GM19351 (cell line): ENCODE results near the gene SHMT2.

ENCODE experiments used
- ATAC-seq: cut with Tn5 transposase; IDR thresholded peaks from one replicate; pipeline ENCODE4 v1.9.1; 2021; ENCODE audit warnings: mild to moderate bottlenecking, moderate library complexity; ENCODE audit not compliant: unreplicated experiment

The SHMT2 gene

DNA sequence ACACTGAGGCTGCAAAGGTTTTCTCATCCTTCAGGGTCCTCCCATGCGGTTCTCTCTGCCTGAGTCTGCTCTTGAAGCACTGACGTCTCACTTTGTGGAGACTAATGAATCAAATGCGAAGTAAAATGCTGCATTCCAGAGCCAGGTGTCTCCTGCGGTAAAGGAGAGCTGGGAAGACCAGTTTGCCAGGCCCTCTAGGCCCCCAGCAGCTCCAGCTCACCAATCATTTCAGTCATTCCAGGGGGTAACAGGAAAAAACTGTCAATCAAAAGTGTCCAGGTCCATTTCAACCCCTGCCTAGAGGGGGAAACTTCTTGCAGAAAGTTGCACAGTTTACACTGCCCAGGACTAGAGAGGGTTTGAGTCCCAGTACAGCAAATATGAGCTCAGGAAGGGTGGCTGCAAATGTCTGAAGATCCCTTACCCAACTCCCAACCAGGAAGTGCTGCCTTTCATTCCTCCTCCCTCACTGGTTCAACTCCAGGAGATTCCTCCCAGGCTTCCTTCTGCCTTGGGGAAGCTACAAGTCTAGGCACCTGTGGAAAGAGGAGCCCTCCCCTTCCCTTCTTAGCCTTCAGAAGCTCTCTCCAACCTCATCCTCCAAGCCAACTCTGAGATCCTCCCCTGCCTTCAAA, 15.6 kb upstream of the SHMT2 start:
- no peak for ATAC-seq

DNA sequence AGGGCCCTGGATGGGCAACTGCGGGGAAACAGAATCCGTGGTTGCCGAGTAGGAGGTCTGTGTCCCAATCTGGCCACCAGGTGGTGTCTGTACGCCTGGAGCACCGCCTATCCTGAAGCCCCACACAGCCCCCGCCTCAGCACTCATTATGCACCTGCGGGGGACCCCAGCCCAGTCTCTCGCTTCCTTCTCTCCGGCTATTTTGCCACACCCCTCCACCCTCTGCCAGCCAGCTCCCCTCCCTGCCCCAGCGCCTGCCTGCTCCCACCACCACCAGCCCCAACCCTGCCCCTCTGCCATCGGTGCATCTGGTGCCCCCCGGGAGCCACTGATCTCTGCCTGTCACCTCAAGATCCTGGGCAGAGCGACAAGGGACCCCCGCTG, 15.1 kb upstream of the SHMT2 start:
- ATAC-seq: peak; percentile 58

DNA sequence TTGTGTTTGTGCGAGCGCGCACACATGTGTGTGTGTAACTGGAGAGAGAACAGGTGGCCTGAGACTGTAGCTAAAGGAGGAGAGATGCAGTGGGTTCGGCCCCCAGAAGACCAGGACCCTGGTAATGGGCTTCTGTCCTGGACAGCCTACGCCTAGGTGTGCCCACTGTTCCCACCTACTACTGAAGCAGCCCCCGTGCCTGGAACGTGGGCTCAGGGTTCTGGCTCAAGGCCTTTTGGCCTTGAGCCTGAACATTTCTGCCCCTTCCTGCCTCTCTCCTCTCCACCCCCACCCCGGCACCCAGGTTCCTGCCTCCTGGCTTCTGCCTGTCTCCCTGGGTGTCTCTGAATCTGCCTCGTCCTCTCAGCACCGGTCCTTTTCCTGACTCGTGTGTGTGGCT, 14.4 kb upstream of the SHMT2 start:
- no peak for ATAC-seq

DNA sequence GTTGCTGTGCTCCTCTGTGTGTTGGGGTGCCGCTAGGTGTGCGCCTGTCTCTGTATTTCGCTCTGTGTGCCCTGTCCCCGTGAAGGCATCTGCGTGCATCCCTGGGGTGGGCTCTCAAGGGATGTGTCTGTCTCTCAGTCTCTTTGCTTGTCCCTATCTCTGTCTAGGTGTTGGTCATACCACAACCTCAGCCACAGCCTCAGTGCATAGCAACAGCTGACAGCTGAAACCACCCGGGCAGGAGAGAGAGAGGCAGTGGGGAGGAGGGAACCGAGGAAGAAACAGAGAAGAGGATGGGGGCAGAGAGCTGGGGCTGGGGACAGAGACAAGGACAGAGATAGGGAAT, 13.9 kb upstream of the SHMT2 start:
- ATAC-seq: peak; percentile 52

DNA sequence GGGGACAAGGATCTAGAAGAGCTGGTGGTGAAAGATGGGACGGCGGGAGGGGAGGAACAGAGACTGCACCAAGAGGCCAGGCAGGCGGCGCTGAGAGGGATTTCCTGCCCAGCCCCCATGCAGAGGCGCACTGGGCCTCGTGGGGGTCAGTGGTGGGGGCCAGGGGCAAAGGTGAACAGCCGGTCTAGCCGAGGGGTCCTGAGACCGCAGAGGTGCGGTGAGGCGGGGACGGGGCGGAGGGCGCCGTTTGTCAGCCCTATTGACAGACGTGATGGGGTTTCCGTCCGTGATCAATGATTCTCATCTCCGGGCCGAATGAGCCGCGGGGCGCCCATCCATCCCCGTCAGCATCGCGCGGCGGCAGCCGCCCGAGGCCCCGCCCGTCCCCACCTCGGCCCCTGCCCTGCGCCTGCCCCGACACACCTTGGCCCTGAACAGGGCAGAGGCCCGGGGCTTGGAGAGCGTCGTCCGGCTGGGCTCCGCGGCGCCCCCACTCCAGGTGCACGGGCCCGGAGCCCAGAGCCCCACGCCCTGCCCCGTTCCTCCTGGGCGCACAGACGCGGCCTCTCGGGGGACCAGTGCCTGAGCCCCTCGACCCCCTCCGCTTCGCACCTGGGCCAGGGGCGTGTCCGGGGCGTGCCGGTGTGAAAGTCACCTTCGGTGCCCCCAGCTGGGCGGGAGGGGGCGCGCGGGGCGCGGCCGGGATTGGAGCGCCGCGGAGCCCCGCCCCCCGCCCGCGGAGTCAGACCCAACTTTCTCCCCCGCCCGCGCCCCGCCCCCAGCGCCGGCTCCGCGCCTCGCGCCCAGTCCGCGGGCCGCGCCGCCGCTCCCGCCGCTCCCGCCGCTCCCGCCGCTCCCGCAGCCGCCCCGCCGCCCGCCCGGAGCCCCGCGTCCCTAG, 13.2 kb upstream of the SHMT2 start, which contains the start of gene NXPH4:
TSS of gene NXPH4 (plus strand) at position 781 of the 898 bp plus-strand sequence. CDS start 176 bp downstream, outside the sequence.
- ATAC-seq: peak; percentile 19

DNA sequence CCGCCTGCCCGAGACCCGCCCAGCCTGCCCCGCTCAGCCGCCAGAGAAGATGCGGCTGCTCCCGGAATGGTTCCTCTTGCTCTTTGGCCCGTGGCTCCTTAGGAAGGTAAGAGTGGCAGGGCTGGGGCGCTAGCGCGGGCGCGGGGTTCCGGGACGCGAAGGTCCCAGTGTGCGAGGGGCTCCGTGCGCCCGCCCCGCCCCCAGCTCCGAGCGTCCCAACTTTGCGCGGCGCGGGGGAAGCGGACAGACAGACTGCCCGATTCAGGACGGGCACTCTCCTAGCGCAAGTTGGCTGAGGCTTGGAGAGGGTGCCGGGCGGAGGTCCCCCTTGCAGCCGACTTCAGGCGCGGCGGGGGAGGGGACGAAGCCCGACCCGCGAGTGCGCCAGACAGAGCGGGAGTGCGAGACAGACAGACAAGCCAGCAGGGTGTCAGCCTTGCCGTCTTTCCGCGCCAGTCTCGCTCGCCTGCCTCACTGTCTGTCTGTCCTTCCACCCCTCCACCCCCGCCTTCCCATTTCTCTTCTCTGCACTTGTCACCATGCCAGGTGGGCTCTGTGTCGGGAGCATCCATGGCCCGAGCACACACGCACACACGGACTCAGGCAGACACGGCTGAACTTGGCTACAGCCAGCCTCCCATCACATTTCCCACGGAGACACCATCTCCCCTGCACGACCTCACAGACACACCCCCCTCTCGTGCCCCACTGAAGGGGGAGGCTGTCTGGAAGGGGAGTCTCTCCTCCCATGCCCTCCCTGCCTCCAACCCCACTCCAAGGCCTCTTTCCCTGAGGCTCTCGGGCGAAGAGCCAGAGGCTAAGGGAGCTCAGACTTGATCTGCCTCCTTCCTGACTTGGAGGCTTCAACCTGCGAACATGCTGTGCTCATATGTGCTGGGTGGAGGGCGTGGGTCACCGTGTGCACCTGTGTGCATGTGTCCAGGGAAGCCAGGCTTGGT, 12.3 kb upstream of the SHMT2 start:
- ATAC-seq: no peak

DNA sequence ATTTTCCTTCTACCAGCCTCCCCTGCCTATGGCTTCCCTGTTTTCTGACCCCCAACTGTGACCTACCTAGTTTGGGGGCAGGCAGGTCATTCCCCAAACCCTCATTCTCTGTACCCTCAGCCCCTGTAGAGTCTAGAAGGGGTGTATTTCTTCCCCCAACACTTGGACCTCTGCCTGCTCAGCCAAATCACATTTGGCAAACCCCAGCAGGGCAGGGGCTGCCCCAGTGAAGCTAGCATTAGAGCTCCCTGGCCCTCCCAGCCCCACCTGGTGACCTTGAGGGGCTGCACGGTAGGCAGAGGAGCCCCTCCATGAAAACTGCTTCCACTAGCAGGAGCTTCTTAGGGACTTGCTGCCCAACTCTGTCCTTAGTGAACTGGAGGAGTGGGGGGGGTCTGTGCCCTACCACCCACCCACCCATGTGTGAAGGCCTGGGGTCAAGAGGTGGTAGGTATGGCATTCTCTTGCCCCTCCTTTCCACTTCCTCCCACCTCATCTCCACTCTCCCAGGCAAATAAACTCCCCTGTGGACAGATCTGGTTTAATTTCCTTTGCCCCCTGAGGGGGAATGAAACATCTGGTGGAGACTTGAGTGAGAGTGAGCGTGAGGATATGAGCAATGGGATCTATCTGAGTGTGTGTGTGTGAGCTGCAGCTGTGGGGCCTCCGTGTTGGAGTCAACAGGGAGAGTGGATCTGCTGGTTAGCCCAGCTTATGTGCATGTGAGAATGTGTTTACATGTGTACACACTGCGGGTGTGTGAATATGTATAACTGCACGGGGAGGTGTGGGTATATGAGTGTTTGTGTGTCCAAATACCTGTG, 11.3 kb upstream of the SHMT2 start:
- ATAC-seq: no peak

DNA sequence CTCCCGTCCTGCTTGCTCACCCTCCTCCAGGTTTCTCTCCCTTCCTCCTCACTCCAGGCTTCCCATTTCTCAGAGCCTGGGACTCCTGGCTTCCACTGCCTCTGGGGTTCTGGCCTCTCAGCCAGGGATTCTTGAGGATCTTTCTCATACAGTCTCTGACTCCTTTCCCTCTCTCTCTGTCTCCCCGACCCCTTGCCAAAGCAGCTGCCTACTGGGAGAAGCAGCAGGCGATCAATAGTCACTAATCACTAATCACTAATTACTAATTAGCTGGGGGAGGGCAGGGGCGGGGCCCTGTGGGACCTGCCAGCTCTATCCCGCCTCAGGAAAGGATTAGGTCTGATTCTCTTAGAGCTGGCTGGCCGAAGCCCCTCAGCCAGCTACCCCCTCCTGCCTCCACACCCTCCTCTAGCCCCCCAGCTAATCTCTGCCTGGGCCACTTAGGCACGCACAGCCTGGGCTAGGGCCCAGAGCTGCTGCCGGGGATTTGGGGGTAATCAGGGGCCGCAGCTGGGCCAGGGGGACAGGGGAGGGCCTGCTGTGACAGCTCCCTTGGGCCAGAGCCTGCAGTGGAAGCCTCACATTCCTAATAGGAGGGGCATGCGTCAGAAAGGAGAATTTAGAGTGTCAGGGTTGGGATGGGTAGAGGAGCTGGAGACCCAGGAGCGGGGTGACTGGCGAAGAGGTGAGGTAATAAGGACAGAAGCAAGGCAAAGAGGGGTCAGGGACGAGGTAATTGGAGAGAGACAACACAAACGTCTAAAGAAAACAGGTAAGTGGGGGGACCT, 10.1 kb upstream of the SHMT2 start:
- ATAC-seq: no peak

DNA sequence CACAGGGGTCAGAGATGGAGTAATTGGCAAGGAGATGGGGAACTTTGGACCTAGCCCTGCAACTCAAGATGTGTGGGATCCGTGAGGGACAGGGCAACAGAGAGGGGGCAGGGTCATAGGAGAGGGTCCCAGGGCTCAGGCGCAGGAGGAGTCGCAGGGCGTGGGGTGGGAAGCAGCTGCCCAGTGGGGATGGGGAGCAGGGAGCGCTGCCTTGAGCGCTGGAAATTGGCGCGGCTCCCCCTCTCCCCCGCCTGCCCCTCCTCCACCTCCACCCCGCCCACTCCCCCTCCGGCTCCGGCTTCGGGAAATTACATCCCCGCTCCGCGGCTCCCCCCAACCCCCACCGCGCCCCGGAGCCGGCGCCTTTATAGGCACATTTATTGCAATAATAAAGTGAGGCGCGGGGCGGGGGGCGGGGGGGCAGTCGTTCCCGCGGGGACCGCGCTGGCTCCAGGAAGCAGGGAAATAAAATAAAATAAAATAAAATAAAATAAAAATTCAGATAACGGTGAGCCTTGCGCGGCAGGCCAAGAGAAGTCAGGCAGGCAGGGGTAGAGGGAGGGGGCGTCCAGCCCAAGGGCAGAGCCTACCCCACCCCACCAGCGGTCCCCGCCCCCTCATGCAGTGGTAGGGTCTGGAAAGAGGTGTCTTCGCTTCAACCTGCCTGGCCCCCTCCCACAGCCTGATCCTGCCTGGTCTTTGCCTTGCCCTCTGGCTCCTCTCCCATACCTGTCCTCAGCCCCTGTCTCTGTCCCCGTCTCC, 9.3 kb upstream of the SHMT2 start:
- no peak for ATAC-seq

DNA sequence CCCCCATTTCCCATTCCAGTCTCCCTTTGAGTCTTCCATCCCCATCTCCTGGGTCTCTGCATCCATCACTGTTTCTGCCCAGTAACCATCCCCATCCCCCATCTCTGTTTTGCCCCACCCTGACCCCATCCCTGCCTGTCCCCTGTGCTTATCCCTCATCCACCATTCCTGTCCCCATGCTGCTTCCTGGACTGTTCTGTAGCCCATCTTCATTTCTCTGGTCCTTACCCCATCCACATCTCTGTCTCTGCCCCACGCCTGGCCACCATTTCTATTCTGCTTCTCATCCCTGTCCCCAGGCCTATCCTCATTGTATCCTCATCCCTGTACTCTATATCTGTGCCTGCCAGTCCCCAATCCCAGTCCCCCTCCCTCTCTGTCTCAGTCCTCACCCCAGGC, 8.7 kb upstream of the SHMT2 start:
- ATAC-seq: no peak

DNA sequence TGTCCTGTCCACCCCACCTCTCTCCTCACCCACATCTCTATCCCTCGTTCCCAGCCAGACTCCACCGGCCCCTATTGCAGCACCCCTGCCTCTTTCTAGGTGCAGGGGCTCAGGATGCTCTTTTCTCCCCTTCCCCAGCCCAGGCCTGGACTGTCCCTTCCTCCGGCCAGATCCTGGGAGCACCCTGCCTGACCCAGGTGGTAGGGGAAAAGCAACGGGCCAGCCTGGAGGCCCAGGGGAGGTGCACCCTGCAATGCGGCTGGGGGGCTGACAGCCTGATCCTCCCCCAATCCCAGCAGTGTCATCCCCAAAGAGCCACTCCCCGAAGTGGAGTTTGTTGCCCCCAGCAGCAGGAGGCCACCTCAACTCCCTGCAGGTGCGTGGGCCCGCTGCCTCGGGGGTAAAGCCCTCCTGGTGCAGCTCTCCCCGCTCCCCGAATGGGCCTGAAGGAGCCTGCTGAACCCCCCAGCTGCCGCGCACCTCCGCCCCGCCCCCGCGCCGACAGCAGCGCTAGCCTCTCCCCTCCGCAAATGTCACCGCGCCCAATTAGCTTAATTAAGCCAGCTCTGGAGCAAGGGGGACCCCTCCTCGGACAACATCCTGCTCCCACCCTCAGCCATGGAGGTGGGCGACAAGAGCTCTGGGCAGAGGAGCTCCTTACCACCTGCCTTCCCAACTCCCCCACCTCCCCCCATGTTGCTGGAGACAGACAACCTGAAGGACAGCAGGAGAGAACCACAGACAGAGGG, 8.2 kb upstream of the SHMT2 start:
- ATAC-seq: no peak

DNA sequence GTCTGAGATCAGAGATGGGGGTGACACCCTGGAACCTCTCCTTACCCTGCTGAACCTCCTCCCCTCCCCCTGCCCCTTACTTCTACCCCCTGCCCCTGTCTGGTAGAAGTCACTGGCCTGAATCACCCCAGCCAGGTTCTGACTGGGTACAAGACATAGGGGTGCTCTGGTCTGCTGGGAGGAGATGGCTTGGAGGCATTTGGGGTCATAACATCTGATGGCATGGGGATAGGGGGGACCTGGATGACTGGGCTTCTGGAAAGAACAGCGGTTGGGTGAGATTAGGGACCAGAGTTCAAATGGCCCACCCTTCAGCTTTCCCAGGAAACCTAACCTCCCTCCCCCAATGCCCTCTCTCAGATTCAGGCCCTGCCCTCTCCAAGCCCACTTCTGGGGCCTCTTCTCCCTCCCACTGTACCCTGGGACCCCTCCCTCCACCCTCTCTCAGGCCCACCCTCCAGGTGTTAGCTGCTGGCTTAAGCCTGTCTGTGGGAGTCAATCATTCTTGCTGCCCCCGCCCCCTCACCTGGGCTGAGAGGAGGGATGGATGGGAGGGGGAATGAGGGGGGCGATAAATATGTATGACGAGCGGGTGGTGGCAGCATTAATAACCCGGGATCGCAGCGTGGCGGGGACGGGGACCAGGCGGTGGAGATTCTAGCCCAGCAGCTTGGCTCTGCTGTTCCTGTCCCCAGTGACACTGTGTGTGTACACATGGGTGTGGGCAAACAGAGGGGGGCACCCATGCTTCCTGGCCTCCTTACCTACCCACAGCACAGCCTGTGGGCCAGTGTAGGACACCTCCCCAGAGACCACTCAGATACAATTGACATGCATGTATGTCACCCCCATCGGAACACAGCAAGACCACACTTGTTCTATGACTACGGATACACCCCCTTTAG, 7.0 kb upstream of the SHMT2 start:
- ATAC-seq: no peak

DNA sequence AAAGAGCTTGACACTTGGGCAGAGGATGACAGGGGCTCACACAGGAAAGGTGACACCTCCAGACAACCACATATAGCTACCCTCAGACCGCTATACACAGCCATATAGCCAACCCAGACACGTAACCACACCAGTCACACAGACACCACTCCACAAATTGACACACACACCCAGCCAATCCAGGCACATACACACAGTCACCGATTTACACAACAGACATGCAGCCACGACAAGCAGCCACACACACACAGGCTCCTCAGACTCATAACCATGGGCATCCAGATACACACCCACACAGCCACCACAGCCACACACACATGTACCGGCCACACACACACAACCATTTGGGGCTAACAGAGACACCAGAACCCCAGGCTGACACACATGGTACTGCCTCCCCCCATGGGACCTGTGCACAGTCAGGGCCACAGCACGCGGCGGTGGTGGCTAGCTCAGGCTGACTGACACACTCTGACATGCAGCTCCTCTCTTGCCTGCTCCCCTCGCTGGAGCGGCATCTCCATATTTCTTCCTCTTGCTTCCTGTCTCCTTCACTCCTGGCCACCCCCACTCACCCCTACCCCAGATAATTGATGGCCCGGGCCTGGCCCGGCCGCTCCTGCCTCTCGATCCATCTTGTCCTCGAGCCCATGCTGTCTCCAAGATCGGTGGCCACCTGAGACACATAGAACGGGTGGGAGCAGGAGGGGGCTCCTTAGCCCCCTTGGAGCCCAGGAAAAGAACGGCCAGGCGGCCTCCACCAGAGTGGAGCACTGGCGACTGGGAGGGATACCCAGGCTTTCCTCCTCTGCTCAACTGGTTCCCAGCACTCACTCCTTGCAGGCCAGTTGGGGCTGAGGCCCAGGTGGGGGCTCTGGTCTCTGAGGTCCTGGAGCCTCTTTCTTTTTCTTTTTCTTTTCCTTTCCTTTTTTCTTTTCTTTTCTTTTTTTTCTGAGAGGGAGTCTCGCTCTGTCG, 6.0 kb upstream of the SHMT2 start:
- no peak for ATAC-seq

DNA sequence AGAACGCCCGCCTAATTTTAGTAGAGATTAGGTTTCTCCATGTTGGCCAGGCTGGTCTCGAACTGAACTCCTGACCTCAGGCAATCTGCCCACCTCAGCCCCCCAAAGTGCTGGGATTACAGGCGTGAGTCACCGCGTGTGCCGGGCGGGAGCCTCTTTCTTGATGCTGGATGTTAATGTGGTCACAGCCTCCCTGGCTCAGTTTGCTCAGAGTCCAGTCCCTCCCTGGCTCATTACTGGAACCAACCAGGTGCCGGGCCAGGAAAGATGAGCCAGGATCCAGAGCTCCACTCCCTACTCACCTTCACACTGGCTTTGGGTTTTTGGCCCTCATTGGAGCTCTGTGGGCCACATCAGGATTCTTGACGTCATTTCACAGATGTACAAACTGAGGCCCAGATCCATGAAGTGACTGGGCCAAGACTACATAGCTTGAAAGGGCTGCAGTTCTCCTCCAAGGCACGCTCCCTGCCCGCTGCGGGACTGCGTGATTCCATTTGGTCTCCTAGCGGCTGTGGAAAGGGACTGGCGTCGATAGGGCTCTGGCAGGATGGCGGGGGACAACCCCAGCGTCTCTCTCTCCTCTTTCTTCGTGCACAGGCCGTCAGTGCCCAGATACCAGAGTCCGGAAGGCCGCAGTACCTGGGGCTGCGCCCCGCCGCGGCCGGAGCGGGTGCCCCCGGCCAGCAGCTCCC, 5.1 kb upstream of the SHMT2 start:
- ATAC-seq: no peak

DNA sequence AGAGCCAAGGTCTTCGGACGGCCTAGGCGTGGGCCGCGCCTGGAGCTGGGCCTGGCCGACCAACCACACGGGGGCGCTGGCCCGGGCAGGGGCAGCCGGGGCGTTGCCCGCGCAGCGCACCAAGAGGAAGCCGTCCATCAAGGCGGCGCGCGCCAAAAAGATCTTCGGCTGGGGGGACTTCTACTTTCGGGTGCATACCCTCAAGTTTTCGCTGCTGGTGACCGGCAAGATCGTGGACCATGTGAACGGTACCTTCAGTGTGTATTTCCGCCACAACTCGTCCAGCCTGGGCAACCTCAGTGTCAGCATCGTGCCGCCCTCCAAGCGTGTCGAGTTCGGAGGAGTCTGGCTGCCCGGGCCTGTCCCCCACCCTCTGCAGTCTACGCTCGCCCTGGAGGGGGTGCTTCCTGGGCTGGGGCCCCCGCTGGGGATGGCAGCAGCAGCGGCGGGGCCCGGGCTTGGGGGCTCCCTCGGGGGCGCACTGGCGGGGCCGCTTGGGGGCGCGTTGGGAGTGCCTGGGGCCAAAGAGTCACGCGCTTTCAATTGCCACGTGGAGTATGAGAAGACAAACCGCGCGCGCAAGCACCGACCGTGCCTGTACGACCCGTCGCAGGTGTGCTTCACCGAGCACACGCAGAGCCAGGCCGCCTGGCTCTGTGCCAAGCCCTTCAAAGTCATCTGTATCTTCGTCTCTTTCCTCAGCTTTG, 4.4 kb upstream of the SHMT2 start:
- ATAC-seq: no peak
